HG03095 (cell line): ENCODE measurements around the gene SLCO3A1.

Source experiments
- ATAC-seq: cut with Tn5 transposase; IDR thresholded peaks from one replicate; pipeline ENCODE4 v1.9.1; 2021; ENCODE audit warnings: moderate library complexity; ENCODE audit not compliant: unreplicated experiment

The SLCO3A1 gene

DNA sequence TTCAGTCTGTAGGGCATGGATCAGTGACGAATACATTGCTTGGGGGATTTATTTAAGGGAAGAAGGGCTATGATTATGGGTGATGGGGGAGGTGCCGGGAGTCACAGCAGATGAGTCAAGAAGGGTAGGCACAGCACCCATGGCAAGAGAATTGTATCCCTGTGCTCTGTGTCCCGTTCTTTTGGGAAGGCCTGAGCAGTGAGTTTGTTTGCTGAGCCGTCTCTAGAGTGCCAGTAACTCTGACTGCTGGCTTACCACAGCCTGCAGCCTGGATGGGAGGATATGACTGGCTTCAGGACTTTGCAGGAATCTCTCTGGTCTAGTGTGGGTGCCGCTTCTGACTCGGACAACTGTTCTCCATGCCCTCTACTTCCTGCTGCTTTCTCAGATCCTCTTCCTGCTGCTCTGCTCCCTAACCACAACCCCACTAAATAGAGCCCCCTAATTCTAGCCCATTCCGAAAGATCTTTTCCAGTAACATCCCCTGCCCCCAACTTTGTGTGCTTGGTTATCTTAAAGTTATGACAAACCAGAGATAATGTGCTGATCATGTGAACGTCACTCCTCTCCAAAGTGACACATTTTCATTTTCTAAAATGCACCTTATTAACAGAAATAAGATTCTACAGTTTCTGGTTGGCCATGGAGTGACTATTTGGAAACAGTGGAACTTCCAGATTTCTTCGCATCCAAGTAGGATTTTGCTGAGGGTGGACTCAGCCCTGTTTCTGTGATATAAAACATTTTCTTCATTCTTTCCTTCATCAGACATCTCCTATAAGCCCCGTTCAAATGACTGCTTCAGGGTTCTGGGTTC, 239.0 kb downstream of the SLCO3A1 start:
- no peak for ATAC-seq

DNA sequence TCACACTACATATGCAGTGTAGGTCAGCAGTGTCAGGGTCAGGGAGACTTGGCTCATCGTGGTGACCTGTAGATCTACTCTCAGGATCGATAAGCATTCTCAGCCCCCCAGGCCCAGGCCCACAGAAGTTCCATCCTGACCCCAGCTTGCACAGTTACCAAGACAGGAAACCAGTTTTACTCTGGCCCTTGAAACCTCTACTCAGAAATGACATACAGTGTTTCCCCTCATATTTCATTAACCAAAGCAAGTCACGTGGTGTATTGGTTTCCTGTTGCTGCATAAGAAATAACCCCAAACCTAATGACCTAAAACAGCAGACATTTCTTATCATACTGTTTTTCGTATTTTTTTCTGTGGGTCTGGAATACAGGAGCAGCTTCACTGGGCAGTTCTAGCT, 242.2 kb downstream of the SLCO3A1 start:
- ATAC-seq: peak; percentile 86

DNA sequence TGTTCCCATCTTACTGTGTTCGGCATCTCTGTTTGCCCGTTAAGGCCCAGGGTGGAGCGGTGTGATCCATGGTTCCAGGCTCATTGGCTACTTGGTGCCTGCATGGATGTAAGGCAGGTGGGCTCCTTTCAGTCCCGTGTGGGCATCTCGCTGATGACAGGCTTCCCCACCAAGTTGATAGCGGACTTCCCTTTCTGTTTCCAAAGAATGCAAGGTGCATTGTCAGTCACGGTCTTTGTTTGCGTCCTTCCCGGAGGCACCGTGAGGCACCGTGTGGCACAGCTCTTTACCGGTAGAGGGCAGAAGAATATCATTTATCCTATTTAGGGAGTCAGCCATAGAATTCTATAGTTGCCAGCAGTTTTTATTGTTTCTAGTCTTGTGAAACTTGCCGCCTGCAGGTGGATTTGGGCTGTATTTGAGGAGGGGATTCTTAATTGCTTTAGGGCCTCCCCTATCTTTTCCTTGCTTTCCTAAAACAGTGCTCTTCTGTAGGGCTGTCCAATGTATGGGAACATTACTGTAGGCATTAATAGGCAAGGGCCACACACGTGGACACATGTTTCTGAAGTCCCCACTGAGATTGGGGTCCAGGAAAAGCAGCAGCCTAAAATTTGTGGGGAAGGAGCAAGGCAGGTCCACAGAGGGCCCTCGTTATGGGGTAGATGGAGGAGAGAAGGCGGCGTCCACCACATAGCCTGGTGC, 244.1 kb downstream of the SLCO3A1 start:
- ATAC-seq: no peak

DNA sequence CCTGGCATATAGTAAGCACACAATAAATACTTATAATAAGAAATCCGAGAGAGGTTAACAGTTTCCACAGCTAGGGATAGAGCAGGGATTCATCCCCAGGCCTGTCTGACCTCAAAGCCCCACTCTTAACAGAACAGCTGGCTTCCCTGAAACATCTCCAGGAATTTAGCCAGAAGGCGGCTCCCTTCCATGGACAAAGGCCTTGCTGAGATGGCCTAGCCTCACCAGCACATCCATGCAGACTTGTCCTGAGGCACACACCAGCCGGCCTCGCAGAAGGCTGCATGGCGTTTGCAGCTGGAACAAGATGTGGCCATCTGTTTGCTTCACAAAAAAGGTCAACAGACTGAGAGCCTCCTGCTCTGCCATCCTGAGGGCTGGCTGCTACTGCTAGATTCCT, 245.4 kb downstream of the SLCO3A1 start:
- no peak for ATAC-seq

DNA sequence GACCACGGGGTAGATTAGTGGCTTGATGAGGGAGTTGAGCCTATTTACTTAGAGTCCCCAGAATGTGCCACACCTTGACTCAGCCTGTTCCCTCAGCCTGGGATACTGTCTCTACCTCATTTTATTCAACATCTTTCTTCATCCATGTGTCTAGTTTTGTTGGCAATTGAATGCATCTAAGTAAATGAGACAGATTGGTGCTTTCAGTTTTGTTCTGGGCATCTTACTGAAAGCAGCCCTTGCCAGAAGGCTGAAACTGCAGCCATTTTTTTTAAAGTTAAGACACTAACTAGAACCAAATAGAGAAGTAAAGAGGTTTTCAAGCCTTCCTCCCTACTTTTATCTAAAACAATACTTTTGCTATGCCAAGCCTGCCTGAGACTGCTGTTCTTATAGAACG, 246.8 kb downstream of the SLCO3A1 start:
- ATAC-seq: no peak

DNA sequence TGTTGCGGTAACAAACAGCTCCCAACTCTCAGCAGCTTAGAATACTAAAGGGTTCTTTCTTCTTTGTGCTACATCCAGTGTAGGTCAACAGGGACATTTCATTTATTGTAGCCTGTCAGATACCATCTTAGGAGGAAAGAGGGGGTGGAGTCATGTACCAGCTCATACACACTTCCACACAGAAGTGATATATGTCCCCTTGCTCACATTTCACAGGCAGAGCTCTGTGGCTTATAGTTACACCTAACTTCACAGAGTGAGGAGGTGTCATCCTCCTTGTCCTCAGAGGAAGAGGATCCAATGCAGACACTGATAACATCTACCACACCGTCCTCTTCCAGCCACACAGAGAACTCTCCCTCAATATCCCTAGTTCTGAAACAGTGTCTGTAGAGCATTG, 247.2 kb downstream of the SLCO3A1 start:
- no peak for ATAC-seq

DNA sequence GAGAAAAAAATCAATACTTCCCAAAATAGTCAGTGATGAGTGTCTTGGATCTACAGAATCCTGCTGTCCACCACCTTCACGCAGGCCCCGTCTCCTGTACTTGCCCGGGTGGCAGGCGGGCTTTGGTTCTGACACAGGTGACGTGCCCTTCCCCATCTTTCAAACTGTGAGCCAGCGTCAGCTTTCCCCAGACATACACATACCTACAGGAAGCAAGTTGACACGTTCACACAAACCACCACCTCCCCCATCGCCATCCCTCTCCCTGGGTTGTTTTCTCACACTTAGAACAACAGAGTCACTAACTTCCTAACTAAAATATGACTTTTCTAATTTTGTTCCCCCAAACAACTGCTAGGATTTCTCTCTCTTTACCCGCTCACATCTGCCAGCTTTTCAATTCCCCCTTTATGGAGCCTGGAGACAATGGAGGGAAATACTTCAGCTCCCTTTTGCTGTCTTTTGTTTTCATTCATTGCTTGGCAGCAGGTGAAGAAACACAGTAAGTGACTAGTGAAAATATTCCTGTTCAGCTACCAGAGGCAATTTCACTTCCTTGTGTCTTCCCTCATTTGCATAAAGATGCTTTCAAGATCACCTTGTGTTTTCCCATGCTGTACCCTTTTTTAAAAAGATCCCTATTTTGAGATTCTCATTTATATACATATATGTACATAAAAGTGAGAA, 248.3 kb downstream of the SLCO3A1 start:
- ATAC-seq: peak; percentile 51

DNA sequence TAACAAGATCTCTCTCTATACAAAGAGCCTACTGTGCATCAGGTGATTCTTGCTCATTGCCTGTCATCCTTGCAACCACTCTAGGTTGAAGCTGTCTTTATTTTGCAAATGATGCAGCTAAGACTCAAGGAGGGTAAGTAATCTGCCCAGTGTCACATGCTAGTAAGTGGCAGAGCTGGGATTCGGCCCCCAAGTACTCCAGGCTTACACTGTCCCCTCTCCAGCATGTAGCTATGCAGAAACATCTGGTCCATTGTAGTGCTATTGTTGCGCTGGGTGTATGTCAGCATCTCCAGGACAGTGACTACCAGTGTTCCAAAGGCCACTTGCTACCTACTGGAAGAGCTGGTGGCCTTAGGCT, 248.9 kb downstream of the SLCO3A1 start:
- ATAC-seq: peak; percentile 27

DNA sequence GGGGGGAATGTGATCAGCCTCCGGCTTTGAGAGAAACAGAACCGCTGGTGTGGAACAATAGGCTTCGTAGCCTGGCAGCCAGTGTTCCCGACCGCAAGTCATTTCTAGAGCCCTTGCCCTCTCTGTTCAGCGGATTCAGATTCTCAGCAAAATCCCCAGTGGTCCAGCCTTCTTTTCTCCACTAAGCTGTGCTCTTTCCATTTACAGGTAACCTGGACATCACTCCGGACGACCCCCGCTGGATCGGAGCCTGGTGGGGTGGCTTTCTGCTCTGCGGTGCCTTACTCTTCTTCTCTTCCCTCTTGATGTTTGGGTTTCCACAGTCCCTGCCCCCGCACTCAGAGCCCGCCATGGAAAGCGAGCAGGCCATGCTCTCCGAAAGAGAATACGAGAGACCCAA, 250.6 kb downstream of the SLCO3A1 start:
- no peak for ATAC-seq

DNA sequence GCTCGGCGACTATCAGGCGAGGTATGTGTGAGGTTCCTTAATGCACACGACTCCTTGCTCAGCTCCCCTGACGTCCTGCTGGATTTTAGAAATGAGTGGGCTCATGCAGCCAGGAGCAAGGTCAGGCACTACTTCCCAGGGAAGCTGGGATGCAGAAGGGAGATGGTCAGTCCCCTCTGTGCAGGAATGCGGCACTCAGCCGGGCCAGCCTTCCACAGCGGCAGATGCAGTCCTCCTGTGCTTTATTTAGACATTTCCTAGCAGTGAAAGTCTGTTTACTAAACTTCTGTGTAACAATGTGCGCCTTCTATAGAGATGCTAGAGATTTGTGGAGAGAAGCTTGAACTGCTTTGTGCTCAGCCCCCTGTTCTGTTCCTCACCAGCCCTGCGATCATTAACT, 252.1 kb downstream of the SLCO3A1 start:
- no peak for ATAC-seq

DNA sequence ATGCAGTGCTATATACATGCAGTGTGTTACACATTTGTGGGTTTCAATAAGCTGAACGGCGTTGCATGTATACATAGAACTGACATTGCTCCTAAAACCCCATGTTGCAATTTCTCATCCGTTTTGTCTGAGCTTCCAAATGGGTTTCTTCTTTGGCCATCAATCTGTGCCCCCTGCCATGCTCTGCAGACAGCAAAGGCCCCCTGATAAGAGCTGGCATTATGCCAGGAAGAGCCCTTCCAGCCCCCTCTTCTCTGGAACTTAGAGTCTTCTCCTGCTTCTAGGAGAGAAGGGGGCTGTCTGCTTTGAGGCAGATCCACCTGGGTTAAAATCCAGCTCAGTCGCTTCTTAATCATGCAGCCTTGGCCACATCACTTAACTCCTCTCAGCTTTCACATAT, 254.0 kb downstream of the SLCO3A1 start:
- no peak for ATAC-seq

DNA sequence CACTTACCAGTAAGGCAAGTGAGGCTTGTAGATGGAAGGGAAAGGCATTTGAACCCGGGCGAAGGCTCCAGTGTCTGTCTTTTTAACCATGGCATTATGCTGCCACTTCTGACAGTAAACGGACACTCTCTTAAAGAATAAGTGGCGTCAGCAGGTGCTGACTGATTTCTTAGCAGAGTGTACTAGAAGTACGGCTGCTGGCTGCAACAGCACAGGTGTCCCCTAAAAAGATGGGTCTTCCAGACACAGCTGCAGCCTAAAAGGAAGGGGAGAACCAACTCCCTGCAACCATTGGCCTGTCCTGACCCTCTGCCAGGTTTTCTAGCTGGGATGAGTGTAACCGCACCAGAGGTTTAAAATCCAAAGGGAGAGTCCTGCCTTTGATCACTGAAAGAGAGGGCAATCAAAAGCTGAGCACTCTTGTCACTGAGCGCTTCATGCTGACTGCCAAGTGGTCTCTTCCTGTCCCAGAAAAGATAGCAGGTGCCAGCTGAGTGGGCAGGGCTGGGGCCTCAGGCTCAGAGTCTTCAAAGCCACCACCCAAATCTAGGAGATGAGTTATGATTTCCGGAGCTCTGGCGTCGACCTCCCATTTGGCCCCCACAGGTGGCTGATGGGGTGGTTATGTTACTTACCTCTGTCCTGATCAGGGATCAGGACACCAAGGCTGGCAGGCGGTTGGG, 255.8 kb downstream of the SLCO3A1 start:
- no peak for ATAC-seq

DNA sequence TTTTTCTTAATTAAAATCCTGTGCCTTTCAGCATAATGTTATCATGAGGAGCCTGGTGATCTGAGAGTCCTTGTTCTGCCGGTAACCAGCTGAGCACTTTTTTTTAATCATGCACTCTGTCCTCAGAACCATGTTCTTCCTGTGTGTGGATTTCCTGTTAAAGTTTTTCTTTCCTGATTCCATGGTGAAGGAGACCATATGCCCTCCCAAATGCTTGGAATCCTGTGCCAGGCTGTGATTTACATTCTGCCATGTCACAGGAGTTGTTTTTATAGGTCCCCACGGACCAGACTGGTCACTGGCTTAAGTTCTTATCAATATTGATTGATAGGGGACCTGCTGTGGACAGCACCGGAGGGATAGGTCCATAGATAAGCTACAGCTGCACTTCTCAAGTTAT, 257.8 kb downstream of the SLCO3A1 start:
- no peak for ATAC-seq

DNA sequence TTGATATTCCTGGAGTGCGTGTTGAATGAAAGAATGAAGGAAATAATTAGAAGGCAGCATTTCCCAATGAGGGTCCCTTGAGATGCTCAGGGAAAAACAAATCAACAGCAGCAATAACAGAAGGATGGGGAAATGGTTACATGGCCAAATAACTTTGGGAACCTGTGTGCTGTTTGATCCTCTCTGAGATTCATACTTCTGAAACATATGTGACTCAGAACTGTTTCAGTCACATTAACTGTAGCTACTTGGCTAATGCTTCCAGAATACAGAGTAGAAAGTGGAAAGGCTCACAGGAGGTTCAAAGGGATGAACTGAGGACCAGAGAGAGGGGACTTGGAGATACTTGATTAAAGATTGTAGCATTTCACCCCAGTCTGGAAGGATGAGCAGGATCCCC, 258.2 kb downstream of the SLCO3A1 start:
- no peak for ATAC-seq

DNA sequence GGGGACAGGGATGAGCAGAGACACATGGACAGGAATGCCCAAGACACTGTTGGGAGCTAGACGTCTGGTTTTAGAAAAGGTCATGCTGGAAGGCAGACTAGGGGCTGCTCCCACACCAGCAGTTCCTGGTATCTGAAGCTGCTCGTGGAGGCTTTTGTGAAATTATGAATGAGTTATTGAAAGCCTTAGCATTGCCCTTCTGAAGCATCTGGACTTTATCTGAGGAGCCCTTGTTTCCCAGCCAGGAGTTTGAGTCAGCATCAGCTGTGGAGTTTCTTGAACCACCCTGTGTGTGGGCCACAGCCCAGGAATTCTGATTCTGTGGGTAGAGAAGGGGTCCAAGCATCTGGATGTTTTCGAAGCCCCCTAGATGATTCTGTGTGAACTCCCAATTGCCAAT, 258.7 kb downstream of the SLCO3A1 start:
- ATAC-seq: no peak

DNA sequence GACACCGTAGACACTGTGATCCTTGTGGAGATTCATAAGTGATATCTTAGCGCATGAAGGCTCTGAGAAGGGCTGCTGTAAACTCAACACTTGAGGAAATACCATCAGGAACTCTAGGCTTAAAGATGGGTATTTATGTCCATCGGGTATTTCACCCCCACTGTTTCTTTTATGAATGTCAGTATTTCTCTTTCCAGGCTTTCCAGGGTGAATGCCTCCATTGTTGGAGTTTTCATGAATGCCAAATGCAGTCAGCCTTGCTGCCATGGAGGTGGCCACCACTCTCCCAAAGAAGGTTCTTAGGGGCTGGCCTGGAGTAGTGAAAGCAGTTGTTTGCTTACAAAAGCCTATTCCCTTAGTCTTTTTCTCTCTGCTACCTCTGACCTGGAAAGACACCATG, 259.2 kb downstream of the SLCO3A1 start:
- ATAC-seq: no peak

DNA sequence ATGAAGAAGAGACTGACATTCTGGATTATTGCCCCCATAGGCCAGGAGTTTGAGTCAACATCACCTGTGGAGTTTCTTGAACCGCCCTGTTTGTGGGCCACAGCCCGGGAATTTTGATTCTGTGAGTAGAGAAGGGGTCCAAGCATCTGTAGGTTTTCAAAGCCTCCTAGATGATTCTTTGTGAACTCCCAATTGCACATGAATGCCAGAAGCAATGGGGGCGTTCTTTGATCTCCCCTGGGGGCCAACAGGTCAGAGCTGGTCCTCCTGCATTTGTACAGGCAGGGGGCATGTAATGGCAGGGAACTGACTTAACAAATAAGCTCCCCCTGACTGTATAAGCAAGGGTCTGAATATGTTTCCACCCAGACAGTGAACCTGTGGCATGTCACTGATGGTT, 260.3 kb downstream of the SLCO3A1 start:
- ATAC-seq: no peak

DNA sequence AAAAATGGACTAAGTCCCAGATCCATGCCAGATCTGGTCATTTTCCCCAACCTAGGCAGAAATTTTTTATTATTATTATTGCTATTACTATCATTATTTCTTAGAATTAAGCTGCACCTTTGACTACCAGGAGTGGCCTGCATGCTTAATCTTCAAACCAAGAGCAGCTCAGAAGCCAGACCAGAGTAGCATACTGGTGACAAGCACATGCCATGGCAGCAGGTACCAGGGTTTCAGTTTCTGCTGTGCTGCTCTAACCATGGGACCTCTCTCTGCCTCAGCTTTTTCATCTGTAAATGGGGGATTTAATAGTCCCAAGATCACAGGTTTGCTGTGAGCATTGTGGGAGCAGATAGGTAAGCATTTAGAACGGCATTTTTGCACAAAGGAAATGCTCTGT, 262.3 kb downstream of the SLCO3A1 start:
- ATAC-seq: no peak

DNA sequence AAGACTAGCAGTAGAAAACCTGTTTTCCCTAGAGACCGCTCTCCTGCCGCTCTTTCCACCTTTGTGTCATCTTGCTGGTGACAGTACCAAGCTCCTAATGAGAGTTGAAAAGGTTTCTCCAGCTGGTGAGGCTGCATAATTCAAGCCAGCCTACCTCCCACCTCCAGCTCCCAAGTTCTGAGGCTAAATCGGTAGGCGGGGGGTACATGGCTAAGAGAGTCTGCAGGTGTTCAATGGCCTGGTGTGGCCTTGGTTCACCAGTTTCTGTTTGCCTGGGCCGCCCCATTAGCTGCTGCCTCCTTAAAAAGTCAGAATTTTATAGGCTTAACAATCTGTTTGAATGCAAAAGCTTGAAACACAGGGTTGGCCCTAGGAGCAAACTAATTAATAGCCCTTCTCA, 262.8 kb downstream of the SLCO3A1 start:
- no peak for ATAC-seq

DNA sequence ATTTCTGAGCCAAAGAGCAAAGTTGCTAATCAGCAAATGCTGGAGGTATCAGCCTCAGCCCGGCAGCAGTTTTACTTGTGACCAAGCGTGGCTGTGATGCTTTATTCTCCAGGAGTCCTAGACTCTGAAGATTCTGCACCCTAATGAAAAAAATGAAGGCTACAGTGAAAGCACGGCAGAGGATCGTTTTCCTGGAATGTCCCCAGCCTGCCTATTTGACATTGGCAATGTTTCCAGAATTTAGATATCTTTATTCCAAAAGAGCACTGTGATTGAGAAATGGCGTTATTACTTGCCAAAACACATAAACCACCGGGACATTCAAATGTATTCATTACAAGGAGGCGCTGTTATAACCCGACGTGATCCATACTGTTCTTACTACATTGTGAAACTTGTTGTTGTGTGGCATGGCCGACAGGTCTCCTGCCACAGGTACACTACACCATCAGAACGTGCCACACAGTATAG, 263.8 kb downstream of the SLCO3A1 start:
- no peak for ATAC-seq

DNA sequence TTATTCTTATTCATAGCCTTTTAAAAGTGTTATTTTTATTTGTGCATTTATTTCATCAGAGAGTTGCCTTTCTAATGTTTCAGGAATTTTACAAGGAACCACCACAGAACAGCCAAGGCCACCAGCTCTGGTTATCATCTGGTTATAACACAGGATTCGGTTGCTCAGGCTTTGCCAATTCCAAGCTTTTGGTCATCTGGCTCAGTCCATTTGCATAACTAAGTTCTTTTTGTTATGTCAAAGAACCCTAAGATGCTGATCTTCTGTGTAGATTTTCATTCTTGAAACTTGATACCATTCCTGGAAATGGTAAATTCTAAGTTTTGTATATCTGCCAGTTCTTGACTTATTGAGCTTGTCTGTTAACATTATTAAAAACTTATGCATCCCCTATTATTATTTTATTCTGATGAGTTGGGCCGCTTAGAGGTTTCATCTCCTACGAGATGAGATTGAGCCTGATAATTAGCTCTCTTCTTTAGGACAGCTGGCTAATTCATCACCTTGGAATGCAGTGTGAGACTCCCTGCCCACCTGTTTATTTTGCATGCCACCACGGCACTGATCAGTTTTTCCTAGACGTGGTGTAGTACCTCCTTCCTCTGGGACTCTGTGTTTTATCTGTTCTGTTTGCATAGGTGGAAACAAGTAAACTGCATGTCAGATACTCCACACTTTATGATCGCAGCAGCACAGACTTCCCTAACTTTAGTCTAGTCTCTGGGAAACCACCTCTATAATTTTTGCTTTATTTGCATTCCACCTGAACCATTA, 264.8 kb downstream of the SLCO3A1 start:
- no peak for ATAC-seq
